ENCODE measurements around the gene MGP. TPM values are rescaled to one million over a fixed set of nuclear protein-coding genes. Genes with fewer than 3 reads are reported as not detected.
A peak's percentile ranks its signal among the peaks of the same experiment; 100 is the strongest.

The MGP gene
- total RNA-seq, 3 donors from 2014 or later = 0.52 to 0.55 TPM; not detected in 1

- DNase-seq (no peak), ATAC-seq (no peak)
- peaks cover 2% of the 10 kb centered on the region for H3K36me3 Mint-ChIP-seq (ENCODE audit: insufficient read depth)
- peaks cover 14% of the 10 kb centered on the region for H3K9me3 Mint-ChIP-seq
- no peaks in the 10 kb centered on the region for H3K27me3 Mint-ChIP-seq (ENCODE audit: low read depth)
- no peak overlapping the region for H3K4me3 Mint-ChIP-seq
- no peaks in the 10 kb centered on the region for H3K4me1 Mint-ChIP-seq (ENCODE audit: low read depth)
Observed at GRCh38 chr12:14858513-14858912, 27.1 kb downstream of the MGP start.

- Mint-ChIP-seq H3K27me3 (ENCODE audit: low read depth) (no peaks in the 10 kb centered on the region), H3K4me3 (no peak overlapping the region), H3K4me1 (ENCODE audit: low read depth) (no peaks in the 10 kb centered on the region), H3K36me3 (ENCODE audit: insufficient read depth) (no peaks in the 10 kb centered on the region), H3K9me3 (peaks cover 6% of the 10 kb centered on the region)
- no peak for DNase-seq
- ATAC-seq = no peak
Observed at GRCh38 chr12:14854586-14855183, 31.0 kb downstream of the MGP start.

GRCh38 chr12:14853961-14854360 is 31.7 kb downstream of the MGP start:
- H3K9me3 Mint-ChIP-seq = no peaks in the 10 kb centered on the region
- ATAC-seq = no peak
- no peaks in the 10 kb centered on the region for H3K36me3 Mint-ChIP-seq (ENCODE audit: insufficient read depth)

GRCh38 chr12:14852880-14853279 is 32.8 kb downstream of the MGP start:
- no peak for DNase-seq
- Mint-ChIP-seq H3K36me3 (ENCODE audit: insufficient read depth) (no peaks in the 10 kb centered on the region), H3K27me3 (ENCODE audit: low read depth) (no peaks in the 10 kb centered on the region), H3K4me1 (ENCODE audit: low read depth) (no peaks in the 10 kb centered on the region), H3K4me3 (no peak overlapping the region), H3K9me3 (no peaks in the 10 kb centered on the region)
- no peak for ATAC-seq

More at GRCh38 chr12:14853961-14854360, 31.7 kb downstream of the MGP start:
- no peak for DNase-seq
- Mint-ChIP-seq H3K4me1 (ENCODE audit: low read depth) (no peaks in the 10 kb centered on the region), H3K27me3 (ENCODE audit: low read depth) (no peaks in the 10 kb centered on the region), H3K4me3 (no peak overlapping the region)

DNA sequence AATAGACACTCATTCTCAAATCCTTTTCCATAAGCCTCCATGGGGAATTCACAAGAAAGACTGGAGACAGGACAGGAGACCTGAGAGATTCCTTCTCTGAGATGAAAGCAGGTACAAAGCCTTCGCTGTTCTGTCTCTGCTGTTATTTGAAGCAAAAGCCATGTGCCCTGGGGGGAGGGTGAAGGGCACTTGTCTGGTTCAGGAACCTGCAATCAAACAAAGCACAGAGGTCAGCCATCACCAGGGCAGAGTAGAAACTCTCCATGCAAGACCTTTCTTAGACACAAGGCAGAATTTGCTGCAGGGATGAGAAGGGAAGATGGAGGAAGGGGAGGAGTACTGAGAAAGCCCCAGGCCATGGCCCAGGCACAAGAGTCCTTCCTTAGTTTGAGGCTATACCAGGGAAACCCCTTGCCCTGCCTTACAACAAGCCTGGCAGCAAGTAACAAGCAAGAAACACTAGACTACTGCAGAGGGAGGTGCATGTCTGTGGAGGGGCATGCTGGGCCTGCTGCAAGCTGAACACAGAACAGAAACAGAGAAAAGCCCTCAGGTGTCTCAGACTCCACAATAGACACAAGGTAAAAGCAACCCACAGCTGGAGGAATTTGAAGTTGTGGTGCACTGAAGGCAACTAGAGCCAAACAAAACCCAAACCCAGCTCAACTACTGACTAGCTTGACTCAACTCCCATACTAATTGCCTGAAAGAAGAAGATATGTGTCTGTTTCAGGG is 34.6 kb downstream of the MGP start:
- Mint-ChIP-seq H3K4me3 (no peak overlapping the region), H3K27me3 (ENCODE audit: low read depth) (no peaks in the 10 kb centered on the region), H3K36me3 (ENCODE audit: insufficient read depth) (no peaks in the 10 kb centered on the region), H3K9me3 (no peaks in the 10 kb centered on the region), H3K4me1 (ENCODE audit: low read depth) (no peaks in the 10 kb centered on the region)
- ATAC-seq (no peak), DNase-seq (no peak)

- Mint-ChIP-seq H3K4me3 (no peak overlapping the region), H3K36me3 (ENCODE audit: insufficient read depth) (no peaks in the 10 kb centered on the region), H3K9me3 (no peaks in the 10 kb centered on the region), H3K27me3 (ENCODE audit: low read depth) (no peaks in the 10 kb centered on the region), H3K4me1 (ENCODE audit: low read depth) (peaks cover 2% of the 10 kb centered on the region)
- ATAC-seq (no peak), DNase-seq (no peak)
Observed at GRCh38 chr12:14849661-14850060, 36.0 kb downstream of the MGP start.

- Mint-ChIP-seq H3K4me3 (no peak overlapping the region), H3K27me3 (ENCODE audit: low read depth) (no peaks in the 10 kb centered on the region), H3K9me3 (no peaks in the 10 kb centered on the region), H3K36me3 (ENCODE audit: insufficient read depth) (no peaks in the 10 kb centered on the region), H3K4me1 (ENCODE audit: low read depth) (peaks cover 2% of the 10 kb centered on the region)
- DNase-seq (no peak), ATAC-seq (no peak)
Observed at GRCh38 chr12:14846876-14847580, 38.6 kb downstream of the MGP start.

GRCh38 chr12:14846042-14846587 is 39.5 kb downstream of the MGP start:
- H3K4me1 Mint-ChIP-seq (ENCODE audit: low read depth) = peaks cover 2% of the 10 kb centered on the region
- ATAC-seq (no peak), DNase-seq (no peak)
- no peaks in the 10 kb centered on the region for H3K9me3 Mint-ChIP-seq
- H3K36me3 Mint-ChIP-seq (ENCODE audit: insufficient read depth) = no peaks in the 10 kb centered on the region
- H3K4me3 Mint-ChIP-seq = no peak overlapping the region
- no peaks in the 10 kb centered on the region for H3K27me3 Mint-ChIP-seq (ENCODE audit: low read depth)

DNA sequence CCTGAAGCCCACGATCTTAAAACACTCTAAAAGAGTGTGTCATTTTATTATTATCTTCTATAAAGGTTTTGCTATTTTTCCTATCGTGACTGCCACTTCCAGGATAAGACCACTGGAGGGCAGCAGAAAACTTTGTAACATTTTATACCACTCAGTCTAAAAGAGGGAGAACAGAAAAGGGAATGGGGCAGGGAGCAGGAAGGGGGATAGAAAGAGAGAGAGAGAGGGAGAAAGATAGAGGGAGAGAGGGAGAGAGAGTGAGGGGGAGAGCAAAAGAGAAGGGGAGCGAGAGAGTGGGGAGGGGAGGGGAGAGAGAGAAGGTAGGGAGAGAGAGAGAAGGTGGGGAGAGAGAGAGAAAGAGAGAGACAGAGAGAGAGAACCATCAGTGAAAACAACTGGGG is 40.3 kb downstream of the MGP start:
- Mint-ChIP-seq H3K27me3 (ENCODE audit: low read depth) (no peaks in the 10 kb centered on the region), H3K36me3 (ENCODE audit: insufficient read depth) (no peaks in the 10 kb centered on the region), H3K4me3 (no peak overlapping the region), H3K4me1 (ENCODE audit: low read depth) (peaks cover 2% of the 10 kb centered on the region), H3K9me3 (no peaks in the 10 kb centered on the region)
- DNase-seq (peak; percentile 33), ATAC-seq (peak; percentile 50 to 66)

- H3K27me3 Mint-ChIP-seq (ENCODE audit: low read depth) = peaks cover 6% of the 10 kb centered on the region
- ATAC-seq = no peak
- H3K9me3 Mint-ChIP-seq = no peaks in the 10 kb centered on the region
- DNase-seq = no peak
- H3K36me3 Mint-ChIP-seq (ENCODE audit: insufficient read depth) = peaks cover 3% of the 10 kb centered on the region
- no peak overlapping the region for H3K4me3 Mint-ChIP-seq
- peaks cover 2% of the 10 kb centered on the region for H3K4me1 Mint-ChIP-seq (ENCODE audit: low read depth)
Observed at GRCh38 chr12:14844401-14844800, 41.3 kb downstream of the MGP start.

- Mint-ChIP-seq H3K27me3 (ENCODE audit: low read depth) (peaks cover 10% of the 10 kb centered on the region), H3K4me1 (ENCODE audit: low read depth) (peaks cover 2% of the 10 kb centered on the region), H3K9me3 (no peaks in the 10 kb centered on the region), H3K4me3 (no peak within 1 kb of the TSS), H3K36me3 (ENCODE audit: insufficient read depth) (peaks cover 3% of the 10 kb centered on the region)
- ATAC-seq (no peak), DNase-seq (no peak)
Observed at GRCh38 chr12:14843425-14843887, 42.2 kb downstream of the MGP start, which contains the start of gene ART4. TSS of gene ART4 (minus strand) at chr12:14843526. CDS start at chr12:14843113, 413 bp downstream.

DNA sequence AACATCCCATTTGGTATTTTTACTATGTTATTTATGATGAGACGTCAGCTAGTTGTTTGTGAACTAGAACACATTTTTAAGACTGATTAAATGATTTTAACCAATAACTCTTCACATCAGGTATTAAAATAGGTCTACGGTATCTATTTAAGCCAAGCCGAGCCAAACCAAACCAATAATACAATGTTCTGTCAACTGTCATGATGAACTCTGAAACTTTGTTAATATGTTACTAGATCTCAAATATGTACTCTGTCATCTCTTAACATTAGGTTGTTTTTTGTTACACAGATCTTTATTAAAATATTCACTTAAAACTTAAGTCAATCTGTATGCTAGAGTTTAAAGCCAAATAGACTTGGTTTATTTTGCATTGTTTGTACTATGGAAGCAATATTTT is 43.3 kb downstream of the MGP start:
- Mint-ChIP-seq H3K9me3 (no peaks in the 10 kb centered on the region), H3K4me3 (no peak overlapping the region), H3K36me3 (ENCODE audit: insufficient read depth) (peaks cover 3% of the 10 kb centered on the region), H3K4me1 (ENCODE audit: low read depth) (peaks cover 2% of the 10 kb centered on the region), H3K27me3 (ENCODE audit: low read depth) (peaks cover 15% of the 10 kb centered on the region)
- DNase-seq (no peak), ATAC-seq (no peak)

DNA sequence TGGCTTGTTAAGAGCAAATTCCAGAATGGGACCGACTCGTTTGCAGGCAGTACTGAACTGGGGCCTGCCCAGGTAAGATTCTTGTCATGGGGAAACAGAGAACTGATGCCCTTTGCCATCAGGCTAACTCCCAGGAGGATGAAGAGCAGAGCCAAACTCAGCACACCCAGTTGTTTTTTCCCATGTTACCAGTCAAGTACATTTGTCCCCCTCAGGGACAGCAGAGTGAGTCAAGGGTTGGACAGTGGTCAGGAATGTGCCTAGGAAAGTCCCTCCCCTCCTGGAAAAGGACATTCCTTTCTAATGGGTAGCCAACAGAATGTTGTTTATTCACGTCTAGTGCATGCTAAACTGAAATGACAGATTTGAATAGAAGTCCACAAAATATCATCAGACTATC is 43.9 kb downstream of the MGP start:
- ATAC-seq (no peak), DNase-seq (no peak)
- Mint-ChIP-seq H3K27me3 (ENCODE audit: low read depth) (peaks cover 16% of the 10 kb centered on the region), H3K36me3 (ENCODE audit: insufficient read depth) (peaks cover 3% of the 10 kb centered on the region), H3K4me3 (no peak overlapping the region), H3K9me3 (no peaks in the 10 kb centered on the region), H3K4me1 (ENCODE audit: low read depth) (peaks cover 2% of the 10 kb centered on the region)

DNA sequence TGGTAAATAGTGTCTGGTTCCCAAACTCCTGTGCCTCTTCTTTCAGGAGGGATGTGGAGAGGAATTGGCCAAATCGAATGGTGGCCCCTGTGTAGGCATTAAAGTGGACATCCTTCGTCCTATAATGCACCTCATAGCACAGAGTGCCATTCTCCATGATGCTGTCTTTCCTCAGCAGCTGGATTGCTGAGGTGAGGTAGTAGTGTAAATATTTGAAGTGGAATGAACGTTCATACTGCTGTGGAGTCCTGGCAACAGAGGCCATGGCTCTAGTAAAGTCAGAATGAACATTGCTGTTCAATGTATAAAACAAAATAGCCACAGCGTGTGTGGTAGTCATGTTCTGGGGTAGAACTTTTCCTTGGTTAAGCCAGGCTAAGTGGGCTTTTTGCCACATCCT is 45.0 kb downstream of the MGP start:
- Mint-ChIP-seq H3K36me3 (ENCODE audit: insufficient read depth) (peaks cover 3% of the 10 kb centered on the region), H3K4me3 (no peak overlapping the region), H3K27me3 (ENCODE audit: low read depth) (peaks cover 20% of the 10 kb centered on the region), H3K4me1 (ENCODE audit: low read depth) (peaks cover 2% of the 10 kb centered on the region), H3K9me3 (no peaks in the 10 kb centered on the region)
- DNase-seq (no peak), ATAC-seq (no peak)
